PFSK-1 (cell line): ENCODE data around the gene EFNA2.

ENCODE experiments used
- FOXP2 ChIP-seq: optimal IDR thresholded peaks from 2 replicates; pipeline ENCODE3; 2011; ENCODE audit warnings: borderline replicate concordance, control low read depth, inconsistent platforms; ENCODE audit not compliant: insufficient read depth; ENCODE audit errors: extremely low read length, extremely low read depth
- POLR2AphosphoS5 ChIP-seq: IDR thresholded peaks from 2 replicates; pipeline ENCODE4 v1.6.1; 2012; ENCODE audit warnings: low read depth, mild to moderate bottlenecking, control low read depth, low read length, moderate library complexity
- SIN3A ChIP-seq: IDR thresholded peaks from 2 replicates; pipeline ENCODE4 v1.6.1; 2012; ENCODE audit warnings: mild to moderate bottlenecking, low read length, moderate library complexity, borderline replicate concordance; ENCODE audit not compliant: insufficient read depth
- TAF1 ChIP-seq: IDR thresholded peaks from 2 replicates; pipeline ENCODE4 v1.6.1; 2012; ENCODE audit warnings: low read length, control low read depth, borderline replicate concordance; ENCODE audit not compliant: insufficient read depth
- TF ChIP-seq, protein P1 (sequence below), 2 experiments: IDR thresholded peaks; 2 replicates each; pipeline versions ENCODE4 v1.6.1 to v1.8.0; 2011 to 2012; ENCODE audit warnings: low read depth in 2 of 2, low read length in 2 of 2, control low read depth in 1 of 2, inconsistent platforms in 1 of 2, mild to moderate bottlenecking in 1 of 2, moderate library complexity in 1 of 2; ENCODE audit not compliant: insufficient read depth in 1 of 2

Gene EFNA2

GRCh38 chr19:1281569-1282287 is 3.9 kb upstream of the EFNA2 start:
- TF ChIP-seq FOXP2: no peak
- no peak for TF ChIP-seq TAF1
- TF ChIP-seq SIN3A: no peak
- TF ChIP-seq POLR2AphosphoS5: no peak
- TF ChIP-seq, protein P1, sequence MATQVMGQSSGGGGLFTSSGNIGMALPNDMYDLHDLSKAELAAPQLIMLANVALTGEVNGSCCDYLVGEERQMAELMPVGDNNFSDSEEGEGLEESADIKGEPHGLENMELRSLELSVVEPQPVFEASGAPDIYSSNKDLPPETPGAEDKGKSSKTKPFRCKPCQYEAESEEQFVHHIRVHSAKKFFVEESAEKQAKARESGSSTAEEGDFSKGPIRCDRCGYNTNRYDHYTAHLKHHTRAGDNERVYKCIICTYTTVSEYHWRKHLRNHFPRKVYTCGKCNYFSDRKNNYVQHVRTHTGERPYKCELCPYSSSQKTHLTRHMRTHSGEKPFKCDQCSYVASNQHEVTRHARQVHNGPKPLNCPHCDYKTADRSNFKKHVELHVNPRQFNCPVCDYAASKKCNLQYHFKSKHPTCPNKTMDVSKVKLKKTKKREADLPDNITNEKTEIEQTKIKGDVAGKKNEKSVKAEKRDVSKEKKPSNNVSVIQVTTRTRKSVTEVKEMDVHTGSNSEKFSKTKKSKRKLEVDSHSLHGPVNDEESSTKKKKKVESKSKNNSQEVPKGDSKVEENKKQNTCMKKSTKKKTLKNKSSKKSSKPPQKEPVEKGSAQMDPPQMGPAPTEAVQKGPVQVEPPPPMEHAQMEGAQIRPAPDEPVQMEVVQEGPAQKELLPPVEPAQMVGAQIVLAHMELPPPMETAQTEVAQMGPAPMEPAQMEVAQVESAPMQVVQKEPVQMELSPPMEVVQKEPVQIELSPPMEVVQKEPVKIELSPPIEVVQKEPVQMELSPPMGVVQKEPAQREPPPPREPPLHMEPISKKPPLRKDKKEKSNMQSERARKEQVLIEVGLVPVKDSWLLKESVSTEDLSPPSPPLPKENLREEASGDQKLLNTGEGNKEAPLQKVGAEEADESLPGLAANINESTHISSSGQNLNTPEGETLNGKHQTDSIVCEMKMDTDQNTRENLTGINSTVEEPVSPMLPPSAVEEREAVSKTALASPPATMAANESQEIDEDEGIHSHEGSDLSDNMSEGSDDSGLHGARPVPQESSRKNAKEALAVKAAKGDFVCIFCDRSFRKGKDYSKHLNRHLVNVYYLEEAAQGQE (IDR thresholded peaks at IDR 0.05; ENCODE audit: insufficient read depth in 1 of 2, low read depth in 2 of 2, low read length in 2 of 2): no peak

DNA sequence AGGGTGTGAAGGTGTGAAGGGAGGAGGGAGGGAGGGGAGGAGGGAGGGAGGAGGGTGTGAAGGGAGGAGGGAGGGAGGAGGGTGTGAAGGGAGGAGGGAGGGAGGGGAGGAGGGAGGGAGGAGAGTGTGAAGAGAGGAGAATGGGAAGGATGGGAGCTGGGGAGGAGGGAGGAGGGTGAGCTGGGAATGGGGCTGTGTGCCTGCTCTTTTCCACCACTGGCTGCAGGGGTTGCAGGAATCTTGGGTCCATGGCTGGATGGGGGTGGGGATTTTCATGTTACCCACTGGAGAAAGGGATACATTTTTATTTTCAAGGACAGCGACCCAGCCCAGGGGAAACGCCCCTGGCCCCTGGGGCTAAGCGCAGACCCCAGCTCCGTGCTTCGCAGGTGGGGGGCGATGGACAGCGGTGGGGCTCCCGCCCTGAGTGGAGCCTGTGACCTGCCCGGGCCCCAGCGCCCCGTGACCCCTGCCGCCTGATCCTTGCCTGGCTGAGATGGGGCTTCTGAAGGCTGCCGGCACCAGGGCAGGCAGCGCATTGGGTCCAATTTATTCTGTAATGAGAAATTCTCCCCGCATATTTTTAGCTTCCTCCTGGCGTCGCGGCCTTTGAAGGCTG is 3.0 kb upstream of the EFNA2 start:
- no peak for TF ChIP-seq FOXP2
- TF ChIP-seq, protein P1 (IDR thresholded peaks at IDR 0.05; ENCODE audit: insufficient read depth in 1 of 2, low read depth in 2 of 2, low read length in 2 of 2): no peak
- no peak for TF ChIP-seq SIN3A
- TF ChIP-seq TAF1: no peak
- TF ChIP-seq POLR2AphosphoS5: no peak

- no peak for TF ChIP-seq POLR2AphosphoS5
- TF ChIP-seq FOXP2: no peak
- no peak for TF ChIP-seq TAF1
- TF ChIP-seq, protein P1 (IDR thresholded peaks at IDR 0.05; ENCODE audit: insufficient read depth in 1 of 2, low read depth in 2 of 2, low read length in 2 of 2): no peak
- no peak for TF ChIP-seq SIN3A
These were observed 2.3 kb upstream of the EFNA2 start for GRCh38 chr19:1283207-1283916.

- TF ChIP-seq, protein P1 (IDR thresholded peaks at IDR 0.05; ENCODE audit: insufficient read depth in 1 of 2, low read depth in 2 of 2, low read length in 2 of 2): no peak
- TF ChIP-seq FOXP2 (no peak), TAF1 (no peak), POLR2AphosphoS5 (no peak), SIN3A (no peak)
These were observed 1.8 kb upstream of the EFNA2 start for GRCh38 chr19:1283917-1284292.
